HG03280 (cell line): ENCODE measurements around the gene KCNC3.

ENCODE experiments used
- ATAC-seq: cut with Tn5 transposase; IDR thresholded peaks from one replicate; pipeline ENCODE4 v1.9.1; 2021; ENCODE audit warnings: mild to moderate bottlenecking, moderate library complexity; ENCODE audit not compliant: unreplicated experiment

KCNC3 gene

GRCh38 chr19:50328224-50328872 is 829 bp downstream of the KCNC3 start:
- ATAC-seq: peak; percentile 0

- no peak for ATAC-seq
These were observed 1.5 kb downstream of the KCNC3 start for GRCh38 chr19:50327461-50328223.

DNA sequence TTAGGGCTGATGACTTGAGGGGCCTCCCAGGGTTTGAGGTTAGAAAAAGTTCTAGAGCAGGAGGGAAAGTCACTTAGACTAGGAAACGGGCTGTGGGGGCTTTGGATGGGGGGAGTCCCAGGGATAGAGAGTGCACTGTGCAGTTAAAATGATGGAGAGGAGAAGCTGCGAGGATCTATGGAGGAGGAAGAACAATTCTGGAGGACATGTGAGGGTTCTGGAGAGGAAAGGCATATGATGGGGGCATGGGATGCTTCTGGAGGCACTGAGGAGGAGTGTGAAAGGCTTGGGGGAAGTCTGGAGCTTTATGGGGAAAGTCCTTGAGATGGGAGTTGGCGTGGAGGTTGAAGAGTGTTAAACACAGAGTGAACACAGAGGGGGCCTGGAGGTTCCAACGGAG is 2.2 kb downstream of the KCNC3 start:
- ATAC-seq: no peak

DNA sequence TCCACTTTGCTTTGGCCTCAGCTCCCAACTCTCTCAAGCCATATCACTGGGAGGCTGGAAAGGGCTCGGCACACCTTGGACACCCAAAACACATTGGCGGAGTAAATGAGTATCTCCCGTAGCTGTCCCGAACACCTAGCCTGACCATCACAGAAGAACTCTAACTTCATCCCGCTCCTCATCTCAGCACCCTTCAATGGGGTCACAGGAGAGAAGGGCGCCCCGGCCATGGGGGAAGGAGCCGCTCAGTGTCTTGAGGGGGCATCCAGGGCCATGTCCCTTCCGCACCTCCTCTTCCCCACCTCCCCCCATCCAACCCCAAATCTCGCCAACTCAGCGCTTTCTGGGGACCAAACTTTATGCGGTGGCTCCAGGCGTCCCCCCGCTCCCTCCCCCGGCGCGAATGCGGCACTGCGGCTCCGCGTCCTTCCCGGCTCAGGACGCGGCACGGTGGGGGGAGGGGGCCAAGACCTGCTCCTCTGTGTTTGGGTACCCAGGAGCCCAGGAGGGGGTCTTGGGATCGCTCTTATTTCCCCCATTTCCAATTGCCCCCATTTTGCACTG is 3.0 kb downstream of the KCNC3 start:
- no peak for ATAC-seq

- ATAC-seq: no peak
These were observed 3.7 kb downstream of the KCNC3 start for GRCh38 chr19:50325310-50326100.

- no peak for ATAC-seq
These were observed 4.8 kb downstream of the KCNC3 start for GRCh38 chr19:50324331-50324730.

GRCh38 chr19:50323782-50324133 is 5.4 kb downstream of the KCNC3 start:
- no peak for ATAC-seq

- no peak for ATAC-seq
These were observed 6.0 kb downstream of the KCNC3 start for GRCh38 chr19:50322931-50323781.

GRCh38 chr19:50322234-50322633 is 6.9 kb downstream of the KCNC3 start:
- no peak for ATAC-seq

GRCh38 chr19:50321831-50322230 is 7.3 kb downstream of the KCNC3 start:
- no peak for ATAC-seq

DNA sequence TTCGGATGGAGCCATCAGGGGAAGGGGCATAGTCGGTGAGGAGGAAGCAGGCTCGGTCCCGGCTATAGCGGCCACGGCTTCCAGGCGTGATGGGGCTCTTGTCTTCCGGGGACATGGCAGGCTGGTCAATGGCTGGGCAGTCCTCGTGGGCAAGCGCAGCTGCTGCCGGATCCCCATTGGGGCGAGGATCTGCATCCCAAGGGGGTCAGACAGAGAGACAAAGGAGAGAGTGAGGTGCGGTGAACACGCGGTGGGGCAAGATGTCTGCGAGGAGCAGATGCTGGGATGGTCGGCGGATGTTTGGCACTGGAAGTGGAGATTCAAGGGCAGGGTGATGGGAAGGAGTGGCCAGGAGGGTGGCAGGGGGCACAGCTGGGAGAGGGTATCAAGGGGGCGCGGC is 8.6 kb downstream of the KCNC3 start:
- ATAC-seq: no peak

DNA sequence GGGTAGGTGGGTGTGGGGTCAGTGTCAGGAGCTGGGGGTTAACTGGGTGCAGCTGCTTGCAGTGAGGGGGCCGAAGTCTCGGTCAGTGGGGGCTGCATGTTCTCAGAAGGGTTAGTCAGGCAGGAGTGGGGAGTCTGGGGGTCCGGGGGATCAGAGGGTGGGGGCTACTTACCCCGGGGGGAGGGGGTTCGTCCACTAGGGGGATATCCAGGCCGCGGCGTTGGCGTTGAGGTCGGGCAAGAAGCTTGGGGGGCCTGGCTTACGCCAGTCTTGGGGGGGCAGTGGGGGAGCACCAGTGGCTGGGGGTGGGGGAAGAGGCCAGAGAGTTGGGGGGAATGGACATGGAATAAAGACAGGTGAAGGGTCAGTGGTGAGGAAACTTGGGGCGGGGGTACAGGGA is 9.1 kb downstream of the KCNC3 start:
- no peak for ATAC-seq

- no peak for ATAC-seq
These were observed 10.0 kb downstream of the KCNC3 start for GRCh38 chr19:50319156-50319555.

- no peak for ATAC-seq
These were observed 10.7 kb downstream of the KCNC3 start for GRCh38 chr19:50318438-50318837.

GRCh38 chr19:50317115-50317514 is 12.1 kb downstream of the KCNC3 start:
- ATAC-seq: no peak

- no peak for ATAC-seq
These were observed 13.3 kb downstream of the KCNC3 start for GRCh38 chr19:50315773-50316448.

- ATAC-seq: no peak
These were observed 14.2 kb downstream of the KCNC3 start for GRCh38 chr19:50314724-50315708.

DNA sequence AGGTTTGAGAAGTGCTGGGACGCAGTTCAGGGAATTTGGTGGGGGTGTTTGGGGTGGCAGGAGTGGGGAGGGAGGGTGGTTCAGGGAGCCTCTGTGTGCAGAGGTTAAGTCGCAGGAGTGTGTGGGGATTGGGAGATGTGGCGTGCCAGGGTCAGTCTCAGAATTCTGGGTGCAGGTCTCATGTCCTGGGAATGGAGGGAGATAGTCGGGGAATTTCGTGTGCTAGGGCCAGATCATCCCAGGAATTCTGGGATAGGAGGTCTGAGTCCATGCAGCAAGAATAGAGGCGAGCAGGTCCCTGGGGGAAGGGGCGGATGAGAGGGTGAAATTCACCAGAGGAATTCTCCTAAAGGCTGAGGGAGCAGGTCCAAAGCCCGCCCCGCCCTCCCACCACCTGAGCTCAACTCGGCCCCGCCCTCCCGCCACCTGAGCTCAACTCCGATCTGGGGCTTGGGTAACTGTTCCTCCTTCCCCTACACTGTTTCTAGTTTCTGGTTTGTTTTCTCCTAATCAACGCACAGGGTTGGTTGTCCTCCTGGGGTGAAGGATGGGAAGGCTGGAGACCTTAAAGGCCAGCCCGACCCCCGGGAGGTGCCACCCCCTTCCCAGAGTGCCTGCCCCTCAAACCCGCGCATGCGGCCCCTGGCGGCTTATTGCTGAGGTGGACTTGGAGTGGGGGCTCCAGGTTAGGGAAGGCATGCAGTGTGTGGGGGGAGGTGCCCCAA is 15.2 kb downstream of the KCNC3 start:
- no peak for ATAC-seq
